Measurements from ENCODE around the gene PLEKHA6. TPM values are rescaled to one million over a fixed set of nuclear protein-coding genes. Genes with fewer than 3 reads are reported as not detected.

The PLEKHA6 gene
- total RNA-seq, 1 experiment from 2014 or later, result 0.07 TPM

DNA sequence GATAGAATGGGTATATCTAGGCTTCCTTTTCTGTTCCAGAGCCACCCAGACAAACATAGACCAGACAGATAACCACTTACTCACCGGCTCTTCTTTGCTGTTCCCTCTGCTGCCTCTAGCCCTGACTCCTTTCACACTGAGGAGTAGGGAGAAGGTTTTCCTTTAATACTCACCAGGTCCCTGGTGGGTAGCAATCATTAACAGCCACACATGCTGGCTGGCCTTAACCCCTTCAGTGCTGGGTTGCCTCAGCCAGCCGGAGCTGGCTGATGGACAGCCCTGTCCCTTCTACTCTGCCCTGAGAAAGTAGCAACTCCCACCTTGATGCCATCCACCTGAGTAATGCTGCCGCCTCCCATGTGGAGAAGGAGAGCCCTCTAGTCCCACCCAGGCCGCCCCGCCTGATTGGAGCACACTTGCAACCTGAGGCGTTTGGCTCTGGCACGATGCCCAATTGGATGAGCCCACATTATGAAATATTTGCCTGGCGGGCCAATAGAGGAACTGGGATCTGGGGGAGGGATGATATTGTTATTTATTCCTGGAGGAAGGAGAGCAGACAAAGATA, 71.6 kb downstream of the PLEKHA6 start:
- peak; percentile 47 for DNase-seq (ENCODE audit: extremely low read depth, low read depth)

DNA sequence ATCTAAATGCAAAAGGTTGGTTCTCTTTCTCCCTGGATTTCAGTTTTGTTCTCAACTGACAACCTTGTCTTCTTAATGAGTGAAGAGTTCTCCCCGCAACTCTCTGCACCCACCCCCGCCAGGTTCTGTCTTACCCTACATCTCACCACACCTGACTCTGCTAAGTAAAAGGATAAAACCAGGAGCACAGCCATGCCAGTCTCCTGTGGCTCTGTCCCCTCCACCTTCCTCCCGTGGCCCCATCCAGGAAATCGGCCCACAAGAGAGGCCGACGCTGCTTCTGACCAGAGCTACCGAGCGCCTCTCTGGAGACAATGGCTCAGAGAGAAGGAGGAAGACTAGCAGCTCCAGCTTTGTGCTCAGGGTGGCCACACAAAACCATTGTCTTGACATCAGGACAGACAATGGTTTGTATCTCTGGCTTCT, 72.2 kb downstream of the PLEKHA6 start:
- no peak for DNase-seq (ENCODE audit: extremely low read depth, low read depth)

DNA sequence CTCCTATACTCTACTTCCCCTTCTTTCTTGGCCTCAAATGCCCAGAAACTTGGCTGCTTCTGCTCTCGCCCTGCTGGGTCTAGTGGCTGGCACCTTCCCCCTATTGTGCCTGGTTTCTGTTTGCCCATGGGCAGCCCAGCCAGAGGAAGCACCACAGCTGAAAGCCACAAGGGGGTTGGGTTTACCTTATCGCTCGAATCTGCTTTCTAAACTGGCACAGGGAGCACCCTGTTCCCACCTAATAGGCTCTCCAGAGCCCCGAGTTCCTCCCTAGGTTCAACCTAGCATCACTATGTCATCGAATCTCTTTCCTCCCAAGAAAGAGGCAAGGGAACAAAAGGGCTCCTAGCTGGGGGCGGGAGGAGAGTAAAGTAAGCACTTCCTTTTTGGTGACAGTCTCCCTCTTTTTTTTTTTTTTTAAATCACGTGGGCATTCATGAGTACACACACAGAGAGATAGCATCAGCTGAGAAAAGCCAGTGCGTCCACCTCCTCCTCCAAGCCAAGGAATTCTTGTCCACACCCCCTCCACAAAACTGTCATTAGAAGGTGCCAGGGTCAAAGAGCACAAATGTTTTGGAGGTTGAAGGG, 72.8 kb downstream of the PLEKHA6 start:
- DNase-seq (ENCODE audit: extremely low read depth, low read depth), result no peak

DNA sequence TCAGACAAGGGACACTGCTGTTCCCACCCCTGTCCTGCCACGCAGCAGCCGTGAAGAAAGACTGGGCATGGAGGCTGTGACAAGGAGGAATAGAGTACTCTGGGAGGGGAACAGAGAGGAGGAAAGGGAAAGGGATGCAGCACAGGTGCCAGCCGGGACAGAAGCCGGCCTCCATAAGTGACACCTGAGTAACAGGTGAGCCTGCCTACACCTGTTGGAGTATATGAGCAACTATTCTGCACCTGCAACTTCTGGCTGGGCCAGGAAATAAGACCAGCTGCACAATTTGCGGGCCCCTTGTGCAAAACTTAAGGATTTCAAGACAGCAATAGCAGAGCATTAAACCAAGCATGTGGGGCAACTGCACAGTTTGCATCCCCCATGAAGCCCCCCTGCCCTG, 73.4 kb downstream of the PLEKHA6 start:
- DNase-seq (ENCODE audit: extremely low read depth, low read depth), result no peak

DNA sequence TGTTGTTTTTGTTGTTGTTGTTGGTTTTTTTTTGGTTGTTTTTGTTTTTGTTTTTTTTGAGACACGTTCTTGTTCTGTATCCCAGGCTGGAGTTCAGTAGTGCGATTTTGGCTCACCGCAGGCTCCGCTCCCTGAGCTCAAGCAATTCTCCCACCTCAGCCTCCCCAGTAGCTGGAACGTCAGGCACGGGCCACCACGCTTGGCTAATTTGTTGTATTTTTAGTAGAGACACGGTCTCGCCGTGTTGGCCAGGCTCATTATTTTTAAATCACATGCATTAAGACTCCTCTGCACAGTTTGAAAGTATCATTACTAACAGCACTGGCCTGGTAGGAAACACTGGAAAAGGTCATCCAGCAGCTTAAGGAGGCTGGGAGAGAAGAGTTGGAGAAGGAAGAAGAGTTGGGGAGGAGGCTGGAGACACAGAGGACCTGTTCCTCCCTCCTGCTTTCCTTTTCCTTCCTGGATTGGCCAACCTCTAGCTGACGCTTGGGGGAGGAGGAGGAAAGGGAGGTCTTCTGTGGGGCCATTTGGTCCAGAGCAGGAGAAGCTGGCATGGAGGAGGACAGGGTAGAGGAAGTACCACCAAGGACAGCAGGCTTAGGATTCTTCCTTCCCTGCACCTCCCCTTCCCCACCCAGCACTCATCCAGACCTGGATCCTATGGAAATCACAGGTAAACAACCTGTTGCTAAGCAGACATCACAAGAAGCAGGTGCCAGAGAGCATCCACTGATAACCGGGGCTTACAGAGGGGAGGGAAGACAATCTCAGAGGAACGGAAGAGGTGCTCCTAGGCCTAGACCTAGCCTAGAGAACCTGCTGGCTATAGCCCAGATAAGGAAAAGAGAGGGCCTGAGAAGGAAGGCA, 74.1 kb downstream of the PLEKHA6 start:
- no peak for DNase-seq (ENCODE audit: extremely low read depth, low read depth)

DNA sequence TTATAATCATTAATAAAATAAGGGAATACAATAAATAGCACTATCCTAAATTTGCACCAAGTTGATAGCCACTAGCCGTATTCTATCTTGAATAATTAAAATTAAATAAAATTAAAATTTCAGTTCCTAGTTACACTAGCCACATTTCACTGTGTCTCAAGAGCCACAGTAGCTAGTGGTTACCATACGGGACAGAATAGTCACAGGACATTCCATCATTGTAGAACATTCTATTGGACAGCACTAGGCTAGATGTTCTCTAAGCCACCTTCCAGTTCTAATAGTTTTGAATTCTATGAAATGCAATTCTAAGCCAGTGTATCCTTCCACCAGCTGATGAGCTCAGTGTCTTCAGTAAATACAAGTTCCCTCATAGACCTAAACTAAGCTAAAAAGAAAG, 74.8 kb downstream of the PLEKHA6 start:
- DNase-seq (ENCODE audit: extremely low read depth, low read depth), result no peak

DNA sequence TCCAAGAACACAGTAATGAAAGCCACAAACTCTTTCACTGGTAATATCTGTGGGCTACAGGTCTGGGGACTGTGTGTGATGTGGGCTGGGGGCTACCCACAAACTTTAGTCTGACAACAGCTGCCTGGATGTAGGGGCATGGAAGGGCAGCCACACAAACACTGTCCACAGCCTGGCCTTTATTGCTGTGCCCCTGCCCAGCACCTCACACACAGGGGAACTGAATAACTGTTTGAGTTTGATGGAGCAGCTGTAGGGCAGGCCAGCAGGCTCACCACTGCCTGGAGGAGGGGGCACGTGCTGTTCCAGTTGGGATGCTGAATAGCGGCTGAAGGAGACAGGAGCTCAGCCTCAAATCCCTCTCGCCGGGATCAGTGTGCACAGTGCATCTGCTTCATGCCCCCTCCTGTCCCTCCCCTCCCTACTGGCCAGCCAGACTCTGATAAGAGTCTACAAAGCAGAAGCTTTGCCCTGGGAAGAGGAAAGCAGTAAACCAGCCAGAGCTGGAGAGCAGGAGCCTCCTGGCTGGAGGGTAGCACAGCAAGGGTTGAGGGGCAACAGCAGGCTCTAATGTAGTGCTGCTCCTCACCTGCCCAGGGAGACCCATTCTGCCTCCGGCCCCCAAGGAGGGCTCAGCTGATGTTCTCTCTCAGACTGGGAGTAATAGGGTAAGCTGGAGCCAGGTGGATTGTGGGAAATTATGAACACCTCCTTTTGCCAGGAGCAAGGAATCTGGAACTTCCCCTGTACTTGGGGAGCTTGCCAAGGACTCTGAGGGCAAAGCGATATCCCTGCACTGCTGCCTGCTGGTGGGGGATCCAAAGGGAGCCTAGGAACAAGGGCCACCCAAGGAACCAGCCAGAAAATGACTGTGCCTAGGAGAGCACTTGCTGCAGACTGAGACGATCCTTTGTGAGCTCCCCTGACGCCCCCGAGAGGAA, 75.7 kb downstream of the PLEKHA6 start:
- DNase-seq (ENCODE audit: extremely low read depth, low read depth), result no peak

DNA sequence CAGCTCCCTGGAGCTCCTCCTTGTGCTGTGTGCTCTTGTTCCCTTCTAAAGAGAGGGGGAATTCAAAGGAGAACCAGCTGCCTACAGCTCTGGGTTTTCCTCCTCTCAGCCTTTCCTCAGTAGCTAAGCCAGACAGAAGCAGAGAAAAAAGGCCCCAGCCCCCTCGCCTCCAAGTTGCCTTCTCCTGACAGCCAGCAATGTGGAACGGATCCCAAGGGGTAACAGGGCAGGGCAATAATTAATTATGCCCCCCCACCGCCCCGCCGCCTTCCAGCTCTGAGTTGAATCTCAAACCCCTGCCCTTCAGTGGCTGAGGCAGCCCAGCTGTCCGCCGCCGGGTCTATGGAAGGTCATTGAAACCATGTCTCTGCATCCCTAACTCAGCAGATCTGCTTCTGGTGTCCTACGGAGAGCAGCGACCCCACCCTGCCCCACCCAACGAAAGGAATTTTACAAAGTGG, 76.9 kb downstream of the PLEKHA6 start:
- DNase-seq (ENCODE audit: extremely low read depth, low read depth), result no peak

DNA sequence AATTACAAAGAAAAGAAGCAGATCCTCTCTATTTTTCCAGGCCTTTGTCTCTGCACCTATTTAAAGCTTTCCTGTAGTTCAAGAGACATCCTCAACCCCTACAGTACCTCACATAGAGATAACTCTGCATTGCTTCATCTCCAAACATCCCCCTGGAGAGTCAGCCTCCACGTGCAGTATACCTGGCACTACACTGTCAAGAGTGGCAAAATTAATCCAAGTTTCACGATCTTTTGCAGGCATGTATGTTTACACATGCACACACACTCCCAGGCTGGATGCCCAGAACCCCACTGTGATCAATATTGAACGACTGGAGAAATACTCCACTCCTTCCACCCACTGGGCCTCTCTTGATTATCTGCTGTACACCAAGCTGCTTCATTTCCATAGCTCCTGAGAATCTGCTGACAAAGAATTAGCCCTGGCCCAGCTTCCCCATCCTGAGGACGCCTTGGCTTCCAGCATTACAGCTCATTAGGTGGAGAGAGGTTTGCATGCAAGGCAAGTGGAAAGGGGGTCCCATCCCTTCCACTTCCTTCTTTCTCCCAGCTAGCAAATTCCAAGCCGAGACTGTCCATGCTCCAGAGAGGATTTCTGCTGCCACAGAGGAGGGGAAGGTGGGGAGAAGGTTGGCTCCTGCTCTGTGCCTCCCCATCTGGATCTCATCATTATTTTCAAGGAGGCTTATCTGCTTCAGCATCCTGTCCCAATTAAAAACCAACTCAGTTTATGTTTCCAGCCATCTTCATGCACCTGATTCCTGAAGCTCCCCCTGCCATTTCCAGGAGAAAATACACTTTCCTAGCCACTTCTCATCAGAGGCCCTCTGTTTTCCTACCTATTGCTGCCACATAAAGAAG, 79.4 kb downstream of the PLEKHA6 start:
- DNase-seq (ENCODE audit: extremely low read depth, low read depth), result no peak

DNA sequence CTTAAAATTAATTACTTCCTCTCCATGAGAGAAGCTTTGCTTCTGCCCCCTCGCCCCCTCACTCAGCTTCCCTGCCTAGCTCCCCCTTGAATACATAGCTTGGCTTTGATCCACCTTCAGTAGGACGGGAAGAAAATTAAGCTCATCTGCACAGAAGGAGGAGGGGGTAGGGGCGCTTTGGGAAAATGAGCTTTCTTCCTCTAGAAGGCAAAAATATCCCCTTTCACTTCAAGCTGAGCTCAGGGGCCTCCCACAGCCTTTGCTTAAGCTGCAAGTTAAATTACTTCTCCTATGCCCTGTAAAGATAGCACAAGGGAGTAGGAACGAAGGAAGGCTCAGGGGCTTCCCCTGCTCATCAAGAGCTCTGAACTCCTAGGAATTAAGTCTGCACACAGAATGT, 80.8 kb downstream of the PLEKHA6 start:
- DNase-seq (ENCODE audit: extremely low read depth, low read depth), result no peak

DNA sequence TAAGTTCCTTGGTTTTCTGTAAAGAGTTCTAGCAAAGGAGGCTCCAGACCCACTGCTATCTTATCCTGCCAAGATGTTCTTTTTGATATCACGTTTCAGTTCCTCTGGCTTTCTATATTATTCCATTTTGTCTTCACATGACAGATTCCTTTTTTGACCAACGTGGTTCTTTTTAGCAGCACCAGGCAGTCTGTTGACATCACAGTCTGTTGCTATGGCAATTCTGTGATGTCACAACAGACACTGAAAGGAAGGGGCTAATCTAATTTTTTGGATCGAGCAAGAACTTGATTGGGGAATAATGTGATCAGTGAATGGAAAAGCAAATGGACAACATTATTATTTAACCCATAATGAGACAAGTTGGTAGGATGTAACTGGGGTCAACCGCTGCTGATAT, 81.5 kb downstream of the PLEKHA6 start:
- no peak for DNase-seq (ENCODE audit: extremely low read depth, low read depth)

DNA sequence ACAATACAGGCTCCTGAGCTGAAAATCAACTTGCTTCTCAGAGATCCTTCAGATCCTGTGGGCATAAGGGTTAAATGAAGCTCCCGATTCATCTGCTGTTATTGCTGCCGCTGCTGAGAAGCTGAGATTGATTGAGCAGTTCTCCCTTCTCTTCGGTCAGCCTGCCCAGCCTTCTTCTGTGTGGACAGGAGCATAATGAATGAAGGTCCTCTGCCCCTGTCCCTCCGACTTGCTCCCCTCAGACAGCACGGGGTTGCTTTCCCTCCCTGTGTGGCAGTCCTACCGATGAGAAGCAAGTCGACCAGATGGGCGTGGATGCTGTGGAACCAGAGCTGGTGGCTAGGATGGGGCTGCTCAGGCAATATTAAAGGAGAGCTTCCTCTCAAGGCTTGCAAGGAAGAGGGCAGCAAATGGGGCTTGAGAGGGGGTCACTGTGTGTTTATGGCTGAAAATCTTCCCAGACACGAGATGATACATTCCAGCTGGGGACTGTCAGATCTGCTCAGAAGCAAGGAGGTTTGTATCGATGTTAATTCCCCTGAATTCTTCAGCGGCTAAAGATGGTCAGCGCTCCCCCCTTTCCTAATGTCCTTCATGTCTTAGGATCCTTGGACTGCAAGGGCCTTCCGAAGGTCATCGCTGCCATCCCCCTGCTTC, 82.0 kb downstream of the PLEKHA6 start:
- no peak for DNase-seq (ENCODE audit: extremely low read depth, low read depth)

DNA sequence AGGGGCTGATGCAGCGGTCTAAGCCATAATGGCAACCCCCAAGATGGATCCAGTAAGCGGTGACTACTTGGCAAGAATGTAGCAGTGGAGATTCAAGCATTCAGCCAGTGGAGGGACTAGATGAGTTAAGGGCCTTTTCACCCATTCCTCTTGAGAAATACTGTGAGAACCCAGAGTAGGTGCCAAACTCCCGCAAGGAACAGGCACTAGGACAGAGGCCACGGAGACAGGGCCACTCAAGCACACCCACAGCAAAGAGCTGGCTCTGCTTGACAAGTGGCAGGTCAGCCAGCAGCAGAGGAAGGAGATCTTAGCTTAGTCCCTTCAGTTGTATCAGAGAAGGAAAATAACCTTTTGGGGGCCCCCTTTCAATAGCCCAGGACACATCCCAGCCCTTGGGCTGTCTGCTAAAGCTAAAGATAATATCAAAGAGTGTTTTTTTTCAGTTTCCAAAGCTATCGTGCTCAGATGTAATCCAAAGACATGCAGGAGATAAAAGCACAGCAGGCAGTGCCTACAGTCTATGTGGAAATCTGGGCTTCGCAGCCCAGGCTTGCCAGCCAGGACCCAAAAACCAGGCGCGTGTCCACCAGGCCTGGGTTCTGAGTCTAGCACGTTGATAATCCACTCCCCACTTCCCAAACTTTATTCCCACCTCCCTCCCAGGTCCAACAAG, 83.9 kb downstream of the PLEKHA6 start:
- no peak for DNase-seq (ENCODE audit: extremely low read depth, low read depth)

DNA sequence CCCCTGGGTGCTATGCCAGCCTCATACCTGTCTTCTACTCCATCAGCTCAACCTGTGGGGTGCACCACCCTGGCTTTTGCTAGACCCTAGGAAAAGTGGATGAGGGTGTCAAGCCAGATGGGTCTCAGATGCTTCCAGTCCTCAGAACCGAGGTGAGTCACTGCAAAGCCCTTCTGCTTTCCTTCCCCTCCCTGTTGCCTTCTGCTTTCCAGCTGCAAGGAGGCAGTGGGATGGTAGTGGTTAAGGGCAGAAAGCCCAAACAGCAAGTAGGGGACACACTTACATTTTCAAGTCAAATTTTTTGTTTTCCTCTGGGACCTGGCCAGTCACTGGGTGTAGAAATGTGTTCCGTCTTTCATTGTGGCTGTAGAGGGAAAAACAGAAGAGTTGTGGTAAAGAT, 85.3 kb downstream of the PLEKHA6 start:
- no peak for DNase-seq (ENCODE audit: extremely low read depth, low read depth)

DNA sequence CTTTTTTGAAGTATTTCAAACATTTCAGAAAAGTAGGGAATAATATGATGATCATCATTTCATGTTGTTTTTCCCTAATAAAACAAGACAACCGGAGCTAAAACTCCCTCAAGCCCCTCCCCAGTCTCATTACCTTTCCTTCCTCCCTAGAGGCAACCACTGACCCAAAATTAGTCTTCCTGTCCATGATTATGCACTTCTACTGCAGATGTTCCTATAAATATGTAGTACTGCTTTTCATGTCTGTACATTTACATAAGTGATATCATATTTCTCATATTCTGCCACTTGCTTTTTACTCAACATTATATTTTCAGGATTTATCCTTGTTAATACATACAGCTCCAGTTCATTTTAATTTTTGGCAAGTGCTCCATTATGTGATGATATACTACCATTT, 87.2 kb downstream of the PLEKHA6 start:
- no peak for DNase-seq (ENCODE audit: extremely low read depth, low read depth)

DNA sequence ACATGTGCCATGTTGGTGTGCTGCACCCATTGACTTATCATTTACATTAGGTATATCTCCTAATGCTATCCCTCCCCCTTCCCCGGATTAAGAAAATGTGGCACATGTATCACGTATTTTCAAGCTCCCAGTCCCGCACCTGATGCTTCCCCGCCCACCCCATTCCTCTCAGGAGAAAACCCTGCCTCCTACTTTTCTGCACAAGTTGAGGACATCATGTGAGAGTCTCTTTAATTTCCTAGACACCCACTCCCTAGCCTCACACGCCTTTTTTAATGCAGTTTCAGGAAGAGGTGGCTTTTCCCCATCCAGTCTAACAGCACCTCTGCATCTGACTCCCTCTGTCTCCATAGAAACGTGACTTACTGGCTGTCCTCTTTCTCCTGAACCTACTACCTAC, 87.8 kb downstream of the PLEKHA6 start:
- no peak for DNase-seq (ENCODE audit: extremely low read depth, low read depth)

DNA sequence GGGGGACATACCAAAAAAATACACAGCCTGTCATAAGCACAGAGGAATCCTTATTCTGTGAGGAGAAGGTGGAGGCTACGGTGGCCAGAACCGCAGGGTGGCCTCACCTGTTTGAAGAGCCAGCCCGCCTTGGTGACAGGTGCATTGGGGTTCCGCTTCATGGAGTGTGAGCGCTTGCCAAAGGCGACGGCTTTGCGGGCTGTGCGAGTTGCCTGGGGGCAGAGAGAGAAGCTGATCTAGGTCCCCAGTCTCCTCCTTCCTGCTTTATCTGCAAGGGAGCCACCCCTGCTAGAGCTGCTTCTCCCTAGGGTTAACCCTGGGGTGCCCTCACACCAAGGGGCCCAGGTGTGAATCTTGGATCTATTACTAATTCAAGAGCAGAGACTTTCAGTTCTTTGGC, 91.6 kb downstream of the PLEKHA6 start:
- no peak for DNase-seq (ENCODE audit: extremely low read depth, low read depth)

DNA sequence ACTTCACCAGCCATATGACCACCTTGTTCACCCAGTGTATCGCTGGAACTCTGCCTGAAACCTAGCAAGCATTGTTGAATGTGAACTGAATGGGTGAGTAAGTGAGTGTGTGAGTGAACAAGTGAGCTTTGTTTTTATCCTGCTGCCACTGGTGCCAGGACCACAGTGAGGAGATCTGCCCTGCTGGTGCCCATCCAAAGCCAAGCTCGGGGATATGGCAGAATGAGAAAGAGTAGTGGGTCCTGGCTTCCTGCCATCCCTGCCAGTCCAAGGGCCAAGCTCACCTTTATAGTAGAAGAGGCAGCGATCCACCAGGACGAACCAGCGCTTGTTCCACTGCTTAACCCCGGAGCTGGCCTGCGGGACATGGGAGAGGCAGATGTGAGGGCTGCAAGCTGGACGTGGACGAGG, 92.5 kb downstream of the PLEKHA6 start:
- no peak for DNase-seq (ENCODE audit: extremely low read depth, low read depth)

Measured in NCI-H460 (cell line).